K562 (cell line): Measurements from ENCODE around the gene LMF2. TPM values are rescaled to one million over a fixed set of nuclear protein-coding genes. Genes with fewer than 3 reads are reported as not detected.

Source experiments
- ATAC-seq: fragments of 200-7000 bp; cut with Tn5 transposase; 3 replicates; pipeline ENCODE4 v1.9.1; 2020; ENCODE audit warnings: moderate library complexity
- BruUV-seq: library from RNA; stranded (reverse); fragments of 400-500 nt; replicated peaks from 2 replicates; lab custom pipeline; 2021; lab: Mats Ljungman, UMichigan
- CTCF ChIA-PET: fragments of 300-600 bp; formaldehyde crosslinking; extraction: SDS; loops from one replicate; lab custom pipeline; 2021; ENCODE audit warnings: low intra/inter-chr PET ratio; lab: Yijun Ruan, JAX
- POLR2A ChIA-PET: fragments of 300-600, 350-650 bp; sonication (Branson Sonifier 250); formaldehyde crosslinking; extraction: SDS; loops from one replicate; lab custom pipeline; 2021; ENCODE audit warnings: antibody characterized with exemption, inconsistent platforms; lab: Yijun Ruan, JAX
- DNase-seq, 4 experiments: peaks; one replicate each; pipeline versions ENCODE4 v3.0.0 to v3.0.0-alpha.2; 2011 to 2018; ENCODE audit warnings: low spot score in 3 of 4, mixed read lengths in 3 of 4; ENCODE audit errors: extremely low read depth in 1 of 4
- FAIRE-seq: peaks from 2 replicates; lab custom pipeline; 2011; peaks lifted over from hg19 to GRCh38; lab: Jason Lieb, UNC
- H2AFZ ChIP-seq: 2 replicates; pipeline ENCODE4 v1.6.0; 2011; ENCODE audit warnings: low read depth, low read length, control low read depth, inconsistent platforms
- H3K27ac ChIP-seq: fragments of 200-600 bp; 3 replicates; pipeline ENCODE4 v1.8.0; 2011; ENCODE audit warnings: low read depth, mild to moderate bottlenecking, control low read depth, inconsistent platforms, low read length, moderate library complexity, mixed read lengths; ENCODE audit errors: extremely low read depth
- H3K27me3 ChIP-seq, 2 experiments: fragments of 300-600 bp in 1 of 2; 2 replicates in 1 of 2; 3 replicates in 1 of 2; pipeline versions ENCODE4 v1.6.0 to v1.8.0; 2011; ENCODE audit warnings: inconsistent platforms in 2 of 2, low read length in 2 of 2, mild to moderate bottlenecking in 1 of 2, mixed read lengths in 1 of 2, moderate library complexity in 1 of 2; ENCODE audit not compliant: control insufficient read depth in 2 of 2, insufficient read depth in 2 of 2
- H3K36me3 ChIP-seq: fragments of 300-600 bp; 3 replicates; pipeline ENCODE4 v1.8.0; 2011; ENCODE audit warnings: mild to moderate bottlenecking, low read length, inconsistent platforms; ENCODE audit not compliant: control insufficient read depth, insufficient read depth
- H3K4me1 ChIP-seq, 2 experiments: fragments of 200-600 bp in 1 of 2; replicated peaks in 1 of 2; 2 replicates in 1 of 2; 3 replicates in 1 of 2; pipeline versions ENCODE4 v1.5.1 to v1.8.0; 2011; ENCODE audit warnings: inconsistent platforms in 2 of 2, low read length in 2 of 2, mild to moderate bottlenecking in 1 of 2, mixed read lengths in 1 of 2, moderate library complexity in 1 of 2; ENCODE audit not compliant: control insufficient read depth in 2 of 2, insufficient read depth in 2 of 2
- H3K4me2 ChIP-seq: 2 replicates; pipeline ENCODE4 v1.6.1; 2011; ENCODE audit warnings: low read length, control low read depth, inconsistent platforms, mixed read lengths; ENCODE audit not compliant: insufficient read depth
- H3K4me3 ChIP-seq: fragments of 200-600 bp; sonication (generic), shearing (Covaris generic); 2 replicates; pipeline ENCODE4 v1.5.1; 2016; ENCODE audit warnings: control low read depth, inconsistent platforms
- H3K79me2 ChIP-seq: fragments of 200-600 bp; 3 replicates; pipeline ENCODE4 v1.8.0; 2011; ENCODE audit warnings: low read length, inconsistent platforms; ENCODE audit not compliant: control insufficient read depth, insufficient read depth
- H3K9ac ChIP-seq, 2 experiments: 2 replicates each; pipeline versions ENCODE4 v1.6.0 to v1.6.1; 2011; ENCODE audit warnings: low read depth in 2 of 2, low read length in 2 of 2, control low read depth in 1 of 2, inconsistent platforms in 1 of 2, mild to moderate bottlenecking in 1 of 2, mixed read lengths in 1 of 2; ENCODE audit not compliant: insufficient read depth in 1 of 2
- H3K9me1 ChIP-seq: one replicate; pipeline ENCODE4 v1.6.0; 2011; ENCODE audit warnings: inconsistent platforms, mild to moderate bottlenecking, low read length, moderate library complexity; ENCODE audit not compliant: control insufficient read depth, insufficient read depth
- H3K9me3 ChIP-seq: replicated peaks from 2 replicates; pipeline ENCODE4 v1.5.1; 2011; ENCODE audit warnings: low read depth, low read length, inconsistent platforms; ENCODE audit not compliant: control insufficient read depth, insufficient read depth
- H4K20me1 ChIP-seq: replicated peaks from 2 replicates; pipeline ENCODE4 v1.6.1; 2011; ENCODE audit warnings: low read length, inconsistent platforms, mixed read lengths; ENCODE audit not compliant: control insufficient read depth, insufficient read depth
- ELF1 ChIP-seq: fragments of 200-800 bp; sonication (Bioruptor generic); IDR thresholded peaks from 2 replicates; pipeline ENCODE4 v1.6.1; 2016; ENCODE audit warnings: missing genetic modification characterization, missing compliant biosample characterization
- FUS ChIP-seq: fragments of 200-400 bp; formaldehyde crosslinking; optimal IDR thresholded peaks from 2 replicates; pipeline ENCODE3; 2017; ENCODE audit warnings: low read depth, low read length
- HNRNPLL ChIP-seq: fragments of 200-400 bp; formaldehyde crosslinking; IDR thresholded peaks from 2 replicates; pipeline ENCODE4 v1.6.1; 2017; ENCODE audit warnings: low read length, low read depth, mild to moderate bottlenecking; ENCODE audit not compliant: poor library complexity, severe bottlenecking
- MCM5 ChIP-seq: fragments of 450-650 bp; IDR thresholded peaks from 2 replicates; pipeline ENCODE4 v1.6.1; 2016; ENCODE audit warnings: low read depth
- NCOA4 ChIP-seq: fragments of 450-650 bp; IDR thresholded peaks from 2 replicates; pipeline ENCODE4 v1.6.1; 2018; ENCODE audit warnings: mild to moderate bottlenecking; ENCODE audit not compliant: partially characterized antibody
- POLR2A ChIP-seq: fragments of 450-650 bp; conservative IDR thresholded peaks from 2 replicates; pipeline ENCODE4 v1.6.1; 2016
- SAP30 ChIP-seq: fragments of 200-600 bp; sonication (generic); IDR thresholded peaks from 2 replicates; pipeline ENCODE4 v1.6.1; 2012; ENCODE audit warnings: borderline replicate concordance, low read depth, mild to moderate bottlenecking, moderate library complexity, low read length, control low read depth, inconsistent platforms; ENCODE audit not compliant: insufficient read depth, poor library complexity, severe bottlenecking
- U2AF1 ChIP-seq: fragments of 200-400 bp; formaldehyde crosslinking; optimal IDR thresholded peaks from 2 replicates; pipeline ENCODE3; 2017; ENCODE audit warnings: mild to moderate bottlenecking, low read depth, low read length, moderate library complexity
- ZNF644 ChIP-seq: fragments of 200-800 bp; sonication (Bioruptor generic); IDR thresholded peaks from 2 replicates; pipeline ENCODE4 v1.6.1; 2016; ENCODE audit warnings: low read depth, missing genetic modification characterization, missing compliant biosample characterization
- WGBS: fragments of 100-300 bp; shearing (Covaris generic); methylation state at CpG from one replicate; pipeline ENCODE4 v1.1.6; 2016; ENCODE audit warnings: low coverage, mixed read lengths; ENCODE audit not compliant: insufficient coverage; ENCODE audit errors: missing lambda C conversion rate; 5-methylcytosine and 5-hydroxymethylcytosine counted together
- in situ Hi-C: fragments of 300-500 bp; cut with MboI; formaldehyde crosslinking; loops from 4 replicates; pipeline ENCODE4 v1.15.0; 2018; ENCODE audit warnings: inconsistent platforms, mixed read lengths
- intact Hi-C: fragments of 100-400 bp; cut with micrococcal nuclease; formaldehyde crosslinking; loops from 2 replicates; pipeline ENCODE4 v1.14.2; 2022
- polyA plus RNA-seq, 8 experiments: library from polyadenylated mRNA; depleted of rRNA in 4 of 8; stranded (reverse) in 5 of 8; unstranded in 3 of 8; fragments of >200 nt; fragmentation: Nextera tagmentation in 2 of 8; fragmentation: Illumina TruSeq in 1 of 8; extraction: Ambion mirVana in 2 of 8; extraction: Trizol in 1 of 8; gene quantifications; 2 replicates each; pipeline versions ENCODE4 v1.2.1 to v1.2.3, GENCODE V29; 2011 to 2014; ENCODE audit warnings: inconsistent platforms in 1 of 8, missing spikeins in 1 of 8
- total RNA-seq, 7 experiments: library from RNA; depleted of rRNA in 6 of 7; stranded (reverse); fragments of >200 nt in 6 of 7; fragmentation: Illumina TruSeq in 2 of 7; extraction: Trizol in 2 of 7; gene quantifications; 2 replicates each; pipeline versions ENCODE4 v1.2.1 to v1.2.3, GENCODE V29; 2011 to 2021; ENCODE audit warnings: low replicate concordance in 1 of 7
- TF ChIP-seq, protein P1 (sequence below): sonication (generic); formaldehyde crosslinking; IDR thresholded peaks from 2 replicates; pipeline ENCODE4 v1.8.1; 2023; ENCODE audit warnings: mild to moderate bottlenecking, missing genetic modification reagents
- TF ChIP-seq, protein P2 (sequence below): sonication (generic); formaldehyde crosslinking; IDR thresholded peaks from 2 replicates; pipeline ENCODE4 v1.8.0; 2022; ENCODE audit warnings: missing genetic modification reagents, mild to moderate bottlenecking, borderline replicate concordance

Gene LMF2
- total and polyA plus RNA-seq, 9 of the 15 experiments (the other 6 are each of a cell fraction or from before 2014, with no cell fraction given), result 0.08 to 37.1 (median 7.6) TPM

DNA sequence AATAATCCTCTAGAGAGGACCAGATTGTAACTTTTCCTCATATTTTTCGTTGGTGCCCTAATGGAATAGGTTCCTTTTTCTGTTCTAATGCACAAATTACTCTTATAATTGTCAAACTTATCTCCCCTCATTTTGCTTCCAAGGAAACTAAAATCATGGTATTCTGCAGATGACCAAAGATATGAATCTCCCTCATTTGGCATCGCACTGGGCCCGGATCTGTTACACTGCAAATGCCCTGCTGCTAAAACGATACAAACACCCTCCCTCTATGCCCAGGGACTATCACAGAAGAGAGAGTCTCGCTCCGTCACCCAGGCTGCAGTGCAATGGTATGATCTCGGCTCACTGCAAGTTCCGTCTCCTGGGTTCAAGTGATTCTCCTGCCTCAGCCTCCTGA lies 45.8 kb upstream of the LMF2 start (continued):
- TF ChIP-seq, protein P1, sequence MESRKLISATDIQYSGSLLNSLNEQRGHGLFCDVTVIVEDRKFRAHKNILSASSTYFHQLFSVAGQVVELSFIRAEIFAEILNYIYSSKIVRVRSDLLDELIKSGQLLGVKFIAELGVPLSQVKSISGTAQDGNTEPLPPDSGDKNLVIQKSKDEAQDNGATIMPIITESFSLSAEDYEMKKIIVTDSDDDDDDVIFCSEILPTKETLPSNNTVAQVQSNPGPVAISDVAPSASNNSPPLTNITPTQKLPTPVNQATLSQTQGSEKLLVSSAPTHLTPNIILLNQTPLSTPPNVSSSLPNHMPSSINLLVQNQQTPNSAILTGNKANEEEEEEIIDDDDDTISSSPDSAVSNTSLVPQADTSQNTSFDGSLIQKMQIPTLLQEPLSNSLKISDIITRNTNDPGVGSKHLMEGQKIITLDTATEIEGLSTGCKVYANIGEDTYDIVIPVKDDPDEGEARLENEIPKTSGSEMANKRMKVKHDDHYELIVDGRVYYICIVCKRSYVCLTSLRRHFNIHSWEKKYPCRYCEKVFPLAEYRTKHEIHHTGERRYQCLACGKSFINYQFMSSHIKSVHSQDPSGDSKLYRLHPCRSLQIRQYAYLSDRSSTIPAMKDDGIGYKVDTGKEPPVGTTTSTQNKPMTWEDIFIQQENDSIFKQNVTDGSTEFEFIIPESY (CRISPR knock-in tag), result no peak
- TF ChIP-seq ELF1 (tag), result no peak
- TF ChIP-seq FUS, result no peak

DNA sequence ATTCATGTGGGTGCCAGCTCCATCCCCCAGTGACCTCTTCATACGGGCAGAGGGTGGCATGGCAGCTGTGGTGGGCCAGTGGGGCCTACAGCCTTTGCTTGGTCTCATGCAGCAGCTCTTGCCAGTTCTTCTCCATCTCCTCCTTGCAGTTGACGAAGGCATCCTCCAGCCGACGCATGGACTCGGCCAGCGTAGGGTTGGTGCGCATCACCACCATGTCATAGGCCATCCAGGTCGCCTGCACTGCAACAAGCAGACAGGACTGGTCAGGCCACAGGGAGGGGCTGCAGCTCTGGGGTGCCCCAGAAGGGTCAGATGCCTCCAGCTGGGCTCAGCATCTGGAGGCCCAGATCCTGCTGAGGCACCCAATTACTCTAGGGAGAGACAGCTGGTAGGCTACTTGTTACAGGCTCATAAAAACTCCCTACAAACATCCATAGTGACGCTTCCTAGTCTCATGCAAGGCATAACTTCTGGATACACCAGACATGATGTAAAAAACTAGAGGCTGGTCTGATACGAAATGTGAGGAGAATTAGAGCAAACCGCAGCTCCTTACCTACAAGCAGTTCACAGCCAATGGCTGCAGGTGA lies 43.8 kb upstream of the LMF2 start:
- no peak for DNase-seq

More for the DNA sequence above, 43.8 kb upstream of the LMF2 start:
- Histone ChIP-seq H3K27ac (no peak overlapping the region), H2AFZ (no peak overlapping the region), H3K4me3 (no peak overlapping the region), H3K9me3 (no peaks in the 10 kb centered on the region), H3K9ac (no peak overlapping the region), H3K79me2 (no peaks in the 10 kb centered on the region), H3K36me3 (no peaks in the 10 kb centered on the region)
- ChIA-PET POLR2A (interaction anchor here (0.7 to 1.5 kb wide), 3 partner anchors 11 to 22 kb away, joined by 3 to 5 read pairs (median 4); partner anchors contain the start of gene SYCE3), CTCF (no interaction called here)
- WGBS, result 46% methylated on average over 11 of the region's 11 CpGs
- BruUV-seq, result no TSS peak
- TF ChIP-seq POLR2A (no peak), SAP30 (no peak), U2AF1 (no peak), MCM5 (no peak), ZNF644 (tag) (no peak), NCOA4 (no peak), HNRNPLL (no peak)
- TF ChIP-seq, protein P2, sequence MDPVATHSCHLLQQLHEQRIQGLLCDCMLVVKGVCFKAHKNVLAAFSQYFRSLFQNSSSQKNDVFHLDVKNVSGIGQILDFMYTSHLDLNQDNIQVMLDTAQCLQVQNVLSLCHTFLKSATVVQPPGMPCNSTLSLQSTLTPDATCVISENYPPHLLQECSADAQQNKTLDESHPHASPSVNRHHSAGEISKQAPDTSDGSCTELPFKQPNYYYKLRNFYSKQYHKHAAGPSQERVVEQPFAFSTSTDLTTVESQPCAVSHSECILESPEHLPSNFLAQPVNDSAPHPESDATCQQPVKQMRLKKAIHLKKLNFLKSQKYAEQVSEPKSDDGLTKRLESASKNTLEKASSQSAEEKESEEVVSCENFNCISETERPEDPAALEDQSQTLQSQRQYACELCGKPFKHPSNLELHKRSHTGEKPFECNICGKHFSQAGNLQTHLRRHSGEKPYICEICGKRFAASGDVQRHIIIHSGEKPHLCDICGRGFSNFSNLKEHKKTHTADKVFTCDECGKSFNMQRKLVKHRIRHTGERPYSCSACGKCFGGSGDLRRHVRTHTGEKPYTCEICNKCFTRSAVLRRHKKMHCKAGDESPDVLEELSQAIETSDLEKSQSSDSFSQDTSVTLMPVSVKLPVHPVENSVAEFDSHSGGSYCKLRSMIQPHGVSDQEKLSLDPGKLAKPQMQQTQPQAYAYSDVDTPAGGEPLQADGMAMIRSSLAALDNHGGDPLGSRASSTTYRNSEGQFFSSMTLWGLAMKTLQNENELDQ (CRISPR knock-in tag), result no peak
- TF ChIP-seq, all 486 proteins: peak for 0
- Histone ChIP-seq H3K9me1 (no peaks in the 10 kb centered on the region), H4K20me1 (no peaks in the 10 kb centered on the region), H3K4me1 (peaks cover 0 to 29% of the 10 kb centered on the region in 2 experiments; a peak in 3 of 5 replicates), H3K27me3 (peaks cover 0 to 11% of the 10 kb centered on the region in 2 experiments; a peak in 1 of 5 replicates), H3K4me2 (no peak overlapping the region)
- ATAC-seq, result no peak
- in situ Hi-C loops (no loop called here), intact Hi-C loops (no loop called here)
- no peak for FAIRE-seq
